GM10847 (cell line): ENCODE measurements around the gene SLC16A14.

ENCODE experiments used
- POLR2A ChIP-seq: IDR thresholded peaks from 2 replicates; pipeline ENCODE4 v1.6.1; 2011; ENCODE audit not compliant: insufficient read length; ENCODE audit errors: extremely low read depth

Gene SLC16A14

GRCh38 chr2:230000118-230000841, 68.4 kb downstream of the SLC16A14 start:
- no peak for TF ChIP-seq POLR2A

- TF ChIP-seq POLR2A, result no peak
These were observed 71.2 kb downstream of the SLC16A14 start for GRCh38 chr2:229997565-229997964.

- TF ChIP-seq POLR2A, result no peak
These were observed 72.4 kb downstream of the SLC16A14 start for GRCh38 chr2:229996320-229996719.

- no peak for TF ChIP-seq POLR2A
These were observed 75.5 kb downstream of the SLC16A14 start for GRCh38 chr2:229993236-229993635.
